Measurements from ENCODE around the gene ACOX3. TPM values are rescaled to one million over a fixed set of nuclear protein-coding genes. Genes with fewer than 3 reads are reported as not detected.

Gene ACOX3
- total and polyA plus RNA-seq, 2 donors, result 8.7 to 18.1 TPM

DNA sequence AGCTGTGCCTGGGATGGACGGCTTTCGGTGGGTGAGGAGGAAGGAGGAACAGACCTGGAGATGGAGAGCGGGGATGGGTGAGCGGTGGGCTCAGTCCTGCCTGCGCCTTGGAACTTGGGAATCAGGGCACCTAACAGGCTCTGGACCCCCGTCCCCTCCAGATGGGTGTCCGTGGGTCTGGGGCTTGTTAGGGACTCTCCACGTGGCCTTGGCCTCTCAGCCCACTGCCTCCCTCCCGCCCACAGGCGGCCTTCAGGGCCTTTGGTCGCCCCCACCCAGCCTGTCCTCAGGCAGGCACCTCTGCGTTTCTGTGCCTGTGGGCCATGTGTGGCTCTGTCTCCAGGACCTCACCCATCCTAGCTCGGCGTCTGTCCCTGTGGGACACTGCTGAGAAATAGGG, 29.0 kb upstream of the ACOX3 start:
- 98% methylated on average over 14 of the region's 14 CpGs for WGBS
- peaks cover 28 to 47% of the 10 kb centered on the region in 2 donors for H3K36me3 ChIP-seq (ENCODE audit: control insufficient read depth in 2 of 2, insufficient read depth in 2 of 2, low read length in 1 of 2)

DNA sequence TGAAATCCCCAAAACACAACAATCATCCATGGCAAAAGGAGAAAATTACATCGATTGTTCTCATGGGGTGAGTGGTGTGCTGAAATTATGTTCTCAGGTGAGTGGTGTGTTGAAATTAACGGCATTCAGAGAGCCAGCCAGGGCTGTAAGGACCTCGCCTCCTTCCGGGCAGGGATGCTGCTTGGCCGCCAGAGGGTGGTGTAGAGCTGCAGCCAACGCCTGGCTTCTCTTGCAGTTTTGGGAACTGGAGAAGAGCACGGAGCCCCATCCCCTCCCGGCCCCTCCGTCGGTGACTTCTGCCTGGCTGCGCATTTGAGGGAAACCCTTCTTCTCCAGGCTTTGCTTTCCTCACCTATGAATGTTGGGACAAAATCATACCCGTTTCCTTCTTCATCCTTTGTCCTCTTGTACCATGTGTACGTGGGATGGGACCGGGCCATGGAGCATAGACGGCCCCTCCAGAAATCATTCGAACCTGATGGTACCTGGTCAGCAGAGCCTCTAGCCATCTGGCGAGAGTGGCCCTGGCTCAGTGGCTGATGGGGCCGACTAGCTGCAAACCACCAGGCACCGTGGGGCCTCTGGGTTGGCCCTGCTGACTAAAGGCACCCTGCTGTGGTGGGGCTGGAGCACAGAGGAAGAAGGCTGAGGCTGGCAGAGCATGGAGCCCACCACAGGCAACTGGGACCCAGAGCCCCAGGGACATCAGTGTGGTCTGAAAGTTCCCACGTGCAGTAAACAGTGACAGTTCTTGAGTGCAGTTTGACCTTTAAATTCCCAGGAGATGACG, 28.4 kb upstream of the ACOX3 start:
- H3K36me3 ChIP-seq (ENCODE audit: control insufficient read depth in 2 of 2, insufficient read depth in 2 of 2, low read length in 1 of 2), result peaks cover 30 to 49% of the 10 kb centered on the region in 2 donors
- DNase-seq (ENCODE audit: low read depth in 6 of 9, low spot score in 9 of 9), result peak in 7 of 9 donors; percentile 5 to 57 (median 30)
- 66% methylated on average over 21 of the region's 21 CpGs for WGBS
- no peak overlapping the region for H3K27ac ChIP-seq (ENCODE audit: low read depth in 1 of 2, low read length in 1 of 2)
- H3K4me3 ChIP-seq (ENCODE audit: low read length in 2 of 2), result no peak overlapping the region
- peaks cover 0 to 8% of the 10 kb centered on the region in 2 donors for H3K4me1 ChIP-seq (ENCODE audit: control insufficient read depth in 2 of 2, insufficient read depth in 2 of 2, low read length in 2 of 2)
- H3K27me3 ChIP-seq (ENCODE audit: control insufficient read depth in 2 of 2, insufficient read depth in 1 of 2, low read length in 1 of 2), result no peaks in the 10 kb centered on the region
- no peaks in the 10 kb centered on the region for H3K9me3 ChIP-seq (ENCODE audit: control insufficient read depth in 2 of 2, insufficient read depth in 1 of 2, low read length in 1 of 2)

More for the DNA sequence above, 29.0 kb upstream of the ACOX3 start:
- Histone ChIP-seq H3K4me3 (ENCODE audit: low read length in 2 of 2) (no peak overlapping the region), H3K27me3 (ENCODE audit: control insufficient read depth in 2 of 2, insufficient read depth in 1 of 2, low read length in 1 of 2) (no peaks in the 10 kb centered on the region), H3K9me3 (ENCODE audit: control insufficient read depth in 2 of 2, insufficient read depth in 1 of 2, low read length in 1 of 2) (no peaks in the 10 kb centered on the region), H3K4me1 (ENCODE audit: control insufficient read depth in 2 of 2, insufficient read depth in 2 of 2, low read length in 2 of 2) (peaks cover 0 to 8% of the 10 kb centered on the region in 2 donors), H3K27ac (ENCODE audit: low read depth in 1 of 2, low read length in 1 of 2) (no peak overlapping the region)
- no peak for DNase-seq (ENCODE audit: low read depth in 6 of 9, low spot score in 9 of 9)

DNA sequence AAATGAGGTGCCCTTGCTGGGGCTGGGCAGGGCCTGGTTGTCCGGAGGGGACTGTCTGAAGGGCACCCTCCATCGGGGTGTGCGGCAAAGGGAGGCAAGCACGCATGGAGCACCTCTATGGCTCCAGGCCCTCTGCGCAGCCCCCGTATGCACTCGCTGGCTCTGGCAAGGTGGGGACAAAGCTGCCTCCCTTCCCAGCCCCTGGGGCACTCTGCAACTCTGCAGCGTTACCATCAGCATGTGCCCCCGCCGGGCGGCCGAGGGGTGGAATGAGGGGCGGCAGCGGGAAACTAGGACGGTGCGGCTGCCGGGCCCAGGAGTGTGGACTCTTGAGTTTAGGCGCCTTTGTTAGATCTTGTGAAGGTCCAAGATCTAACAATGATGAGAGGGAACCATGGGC, 26.5 kb upstream of the ACOX3 start:
- Histone ChIP-seq H3K9me3 (ENCODE audit: control insufficient read depth in 2 of 2, insufficient read depth in 1 of 2, low read length in 1 of 2) (no peaks in the 10 kb centered on the region), H3K27me3 (ENCODE audit: control insufficient read depth in 2 of 2, insufficient read depth in 1 of 2, low read length in 1 of 2) (no peaks in the 10 kb centered on the region), H3K27ac (ENCODE audit: low read depth in 1 of 2, low read length in 1 of 2) (no peak overlapping the region), H3K36me3 (ENCODE audit: control insufficient read depth in 2 of 2, insufficient read depth in 2 of 2, low read length in 1 of 2) (peaks cover 32 to 49% of the 10 kb centered on the region in 2 donors), H3K4me1 (ENCODE audit: control insufficient read depth in 2 of 2, insufficient read depth in 2 of 2, low read length in 2 of 2) (no peaks in the 10 kb centered on the region), H3K4me3 (ENCODE audit: low read length in 2 of 2) (no peak overlapping the region)
- DNase-seq (ENCODE audit: low read depth in 6 of 9, low spot score in 9 of 9), result no peak
- 98% methylated on average over 18 of the region's 18 CpGs for whole genome bisulfite sequencing

DNA sequence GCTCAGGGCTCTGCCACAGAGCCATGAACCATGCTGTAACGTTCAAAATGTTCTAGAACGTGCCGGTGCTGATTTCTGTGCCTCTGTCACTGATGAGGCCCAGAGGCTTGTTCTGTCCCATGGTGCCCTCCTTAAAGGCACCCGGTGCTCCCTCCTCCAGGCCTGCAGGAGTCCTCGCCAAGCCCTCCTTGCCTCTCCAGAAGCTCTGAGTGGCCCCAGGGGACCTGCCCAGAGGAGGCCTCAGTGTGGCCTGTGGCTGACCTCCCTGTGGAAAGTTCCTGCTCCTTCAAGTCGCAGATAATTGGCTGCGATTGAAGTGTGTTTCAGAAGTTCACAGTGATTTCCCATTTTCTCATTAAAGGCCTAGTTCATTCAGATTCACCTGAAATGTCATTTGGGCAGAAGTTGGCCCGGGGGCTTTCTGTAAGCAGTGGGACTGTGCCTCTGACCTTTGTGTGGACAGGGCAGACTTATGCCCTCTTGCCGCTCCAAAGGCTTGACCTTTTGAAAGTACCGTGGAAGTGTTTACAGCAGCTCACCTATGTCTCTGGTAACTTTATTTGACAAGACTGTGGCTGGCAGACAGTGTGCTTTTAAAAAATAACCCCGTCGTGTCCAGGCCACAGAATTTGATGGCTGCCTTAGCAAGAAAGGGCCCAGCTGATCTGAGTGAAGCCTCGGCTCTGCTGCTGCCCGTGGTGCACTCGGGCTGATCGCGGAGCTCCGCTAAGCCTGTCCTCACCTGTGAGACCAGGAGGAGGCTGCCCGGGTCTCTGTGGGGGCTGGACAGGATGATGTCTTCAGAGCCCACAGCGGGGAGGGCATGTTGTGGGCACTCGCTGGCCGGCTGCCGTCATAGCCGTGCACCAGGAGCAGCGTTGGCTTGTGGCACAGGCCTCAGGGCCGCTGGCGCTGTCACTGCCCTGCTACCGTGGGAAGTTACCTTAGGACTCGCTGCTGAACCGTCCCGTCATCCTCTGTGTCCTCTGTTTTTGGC, 25.4 kb upstream of the ACOX3 start:
- Histone ChIP-seq H3K27ac (ENCODE audit: low read depth in 1 of 2, low read length in 1 of 2) (no peak overlapping the region), H3K27me3 (ENCODE audit: control insufficient read depth in 2 of 2, insufficient read depth in 1 of 2, low read length in 1 of 2) (no peaks in the 10 kb centered on the region), H3K9me3 (ENCODE audit: control insufficient read depth in 2 of 2, insufficient read depth in 1 of 2, low read length in 1 of 2) (no peaks in the 10 kb centered on the region), H3K36me3 (ENCODE audit: control insufficient read depth in 2 of 2, insufficient read depth in 2 of 2, low read length in 1 of 2) (peaks cover 36 to 46% of the 10 kb centered on the region in 2 donors), H3K4me1 (ENCODE audit: control insufficient read depth in 2 of 2, insufficient read depth in 2 of 2, low read length in 2 of 2) (no peaks in the 10 kb centered on the region), H3K4me3 (ENCODE audit: low read length in 2 of 2) (no peak overlapping the region)
- DNase-seq (ENCODE audit: low read depth in 6 of 9, low spot score in 9 of 9), result no peak
- 96% methylated on average over 31 of the region's 31 CpGs for WGBS

DNA sequence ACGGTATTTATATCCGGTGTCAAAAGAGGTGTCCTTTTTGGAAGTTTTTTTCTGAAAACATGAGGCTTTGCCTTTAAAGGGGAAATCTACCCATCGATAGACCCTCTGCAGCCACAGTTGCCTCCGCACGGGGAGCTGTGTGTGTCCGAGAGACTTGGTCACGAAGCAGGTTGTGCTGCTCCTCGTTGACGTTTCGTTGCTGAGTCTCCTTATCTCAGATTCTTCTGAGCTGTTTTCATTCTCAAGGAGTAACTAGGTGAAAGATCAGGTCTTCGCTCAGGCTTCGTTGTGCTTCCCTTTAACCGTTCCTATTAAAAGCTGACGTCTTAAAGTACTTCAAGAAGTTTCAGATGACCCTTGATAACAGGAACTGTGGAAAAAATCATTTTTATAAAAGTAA, 23.9 kb upstream of the ACOX3 start:
- Histone ChIP-seq H3K4me1 (ENCODE audit: control insufficient read depth in 2 of 2, insufficient read depth in 2 of 2, low read length in 2 of 2) (no peaks in the 10 kb centered on the region), H3K27ac (ENCODE audit: low read depth in 1 of 2, low read length in 1 of 2) (no peak overlapping the region), H3K36me3 (ENCODE audit: control insufficient read depth in 2 of 2, insufficient read depth in 2 of 2, low read length in 1 of 2) (peaks cover 35 to 42% of the 10 kb centered on the region in 2 donors), H3K4me3 (ENCODE audit: low read length in 2 of 2) (no peak overlapping the region), H3K9me3 (ENCODE audit: control insufficient read depth in 2 of 2, insufficient read depth in 1 of 2, low read length in 1 of 2) (no peaks in the 10 kb centered on the region), H3K27me3 (ENCODE audit: control insufficient read depth in 2 of 2, insufficient read depth in 1 of 2, low read length in 1 of 2) (no peaks in the 10 kb centered on the region)
- no peak for DNase-seq (ENCODE audit: low read depth in 6 of 9, low spot score in 9 of 9)
- WGBS, result 98% methylated on average over 14 of the region's 14 CpGs

DNA sequence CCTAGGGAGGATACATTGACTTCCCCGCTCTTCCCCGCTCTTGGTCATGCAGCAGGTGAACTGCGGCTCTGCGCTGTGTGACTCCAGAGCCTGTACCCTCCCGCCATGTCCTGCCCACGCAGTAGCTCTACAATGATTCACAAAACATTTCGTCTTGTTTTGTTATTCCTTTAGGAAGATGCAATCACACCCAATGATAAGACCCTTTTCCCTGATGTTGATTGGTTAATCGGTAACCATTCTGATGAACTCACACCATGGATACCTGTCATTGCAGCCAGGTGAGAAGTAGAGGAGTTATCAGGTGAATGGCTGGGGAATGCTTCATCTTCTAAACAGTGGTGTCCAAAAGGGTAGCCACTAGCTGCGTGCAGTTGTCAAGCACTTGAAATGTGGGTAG, 23.3 kb upstream of the ACOX3 start:
- no peaks in the 10 kb centered on the region for H3K9me3 ChIP-seq (ENCODE audit: control insufficient read depth in 2 of 2, insufficient read depth in 1 of 2, low read length in 1 of 2)
- H3K27me3 ChIP-seq (ENCODE audit: control insufficient read depth in 2 of 2, insufficient read depth in 1 of 2, low read length in 1 of 2), result no peaks in the 10 kb centered on the region
- H3K4me3 ChIP-seq (ENCODE audit: low read length in 2 of 2), result no peak overlapping the region
- H3K27ac ChIP-seq (ENCODE audit: low read depth in 1 of 2, low read length in 1 of 2), result no peak overlapping the region
- H3K36me3 ChIP-seq (ENCODE audit: control insufficient read depth in 2 of 2, insufficient read depth in 2 of 2, low read length in 1 of 2), result peaks cover 31 to 47% of the 10 kb centered on the region in 2 donors
- 98% methylated on average over 9 of the region's 9 CpGs for WGBS
- no peaks in the 10 kb centered on the region for H3K4me1 ChIP-seq (ENCODE audit: control insufficient read depth in 2 of 2, insufficient read depth in 2 of 2, low read length in 2 of 2)
- no peak for DNase-seq (ENCODE audit: low read depth in 6 of 9, low spot score in 9 of 9)

DNA sequence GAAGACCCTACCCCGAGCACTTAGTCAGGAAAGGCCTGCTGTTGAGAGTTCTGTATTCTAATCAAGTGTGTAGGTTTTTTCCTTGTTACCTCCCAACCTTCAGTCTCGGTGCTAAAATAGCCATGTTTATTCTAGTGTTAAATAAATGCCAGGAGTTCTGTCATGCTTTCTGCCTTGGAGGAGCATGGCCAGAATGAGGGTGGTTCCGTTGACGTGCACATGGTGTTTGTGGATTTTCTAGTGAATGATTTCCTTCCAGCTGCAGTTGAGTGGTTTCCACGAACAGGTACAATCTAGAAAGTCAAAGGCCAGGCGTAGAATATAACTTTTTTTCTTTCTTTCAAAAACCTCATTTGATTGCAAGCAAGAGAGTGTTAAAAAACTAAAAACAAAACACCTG, 21.1 kb upstream of the ACOX3 start:
- Histone ChIP-seq H3K27me3 (ENCODE audit: control insufficient read depth in 2 of 2, insufficient read depth in 1 of 2, low read length in 1 of 2) (no peaks in the 10 kb centered on the region), H3K36me3 (ENCODE audit: control insufficient read depth in 2 of 2, insufficient read depth in 2 of 2, low read length in 1 of 2) (peaks cover 23 to 47% of the 10 kb centered on the region in 2 donors), H3K27ac (ENCODE audit: low read depth in 1 of 2, low read length in 1 of 2) (no peak overlapping the region), H3K4me3 (ENCODE audit: low read length in 2 of 2) (no peak overlapping the region), H3K9me3 (ENCODE audit: control insufficient read depth in 2 of 2, insufficient read depth in 1 of 2, low read length in 1 of 2) (no peaks in the 10 kb centered on the region), H3K4me1 (ENCODE audit: control insufficient read depth in 2 of 2, insufficient read depth in 2 of 2, low read length in 2 of 2) (no peaks in the 10 kb centered on the region)
- no peak for DNase-seq (ENCODE audit: low read depth in 6 of 9, low spot score in 9 of 9)
- WGBS, result 95% methylated on average over 6 of the region's 6 CpGs

DNA sequence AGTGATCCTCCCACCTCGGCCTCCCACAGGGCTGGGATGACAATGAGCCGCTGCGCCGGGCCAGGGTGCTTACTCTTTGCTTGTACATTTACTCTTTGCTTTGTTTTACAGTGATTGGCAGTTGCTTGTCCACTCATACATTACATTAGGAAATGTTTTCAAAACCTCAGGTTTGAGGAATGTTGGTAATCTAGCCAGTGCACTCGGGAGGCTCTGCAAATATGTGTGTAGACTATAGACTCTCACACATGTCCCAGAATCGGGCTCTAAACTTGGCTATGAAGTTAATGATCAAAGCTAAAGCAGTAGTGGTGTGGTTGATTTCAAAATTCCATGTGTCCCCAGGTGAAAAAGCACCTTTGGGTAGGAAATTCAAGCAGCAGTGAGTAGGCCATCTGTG, 20.6 kb upstream of the ACOX3 start:
- H3K9me3 ChIP-seq (ENCODE audit: control insufficient read depth in 2 of 2, insufficient read depth in 1 of 2, low read length in 1 of 2), result no peaks in the 10 kb centered on the region
- H3K4me3 ChIP-seq (ENCODE audit: low read length in 2 of 2), result no peak overlapping the region
- no peak for DNase-seq (ENCODE audit: low read depth in 6 of 9, low spot score in 9 of 9)
- H3K4me1 ChIP-seq (ENCODE audit: control insufficient read depth in 2 of 2, insufficient read depth in 2 of 2, low read length in 2 of 2), result no peaks in the 10 kb centered on the region
- H3K27ac ChIP-seq (ENCODE audit: low read depth in 1 of 2, low read length in 1 of 2), result no peak overlapping the region
- WGBS, result 98% methylated on average over 6 of the region's 6 CpGs
- no peaks in the 10 kb centered on the region for H3K27me3 ChIP-seq (ENCODE audit: control insufficient read depth in 2 of 2, insufficient read depth in 1 of 2, low read length in 1 of 2)
- peaks cover 24 to 46% of the 10 kb centered on the region in 2 donors for H3K36me3 ChIP-seq (ENCODE audit: control insufficient read depth in 2 of 2, insufficient read depth in 2 of 2, low read length in 1 of 2)

Measured in thymus (tissue), 11 donors.